Keratinocyte (primary cell): ENCODE data around the gene SIK3.

ENCODE experiments used
- CTCF ChIP-seq, 3 experiments: IDR thresholded peaks in 1 of 3; conservative IDR thresholded peaks in 1 of 3; optimal IDR thresholded peaks in 1 of 3; 2 replicates in 2 of 3; 3 replicates in 1 of 3; pipeline versions ENCODE3 to v1.5.1; 2011; ENCODE audit warnings: low read length in 3 of 3, mild to moderate bottlenecking in 3 of 3, moderate library complexity in 2 of 3, control low read depth in 1 of 3, inconsistent platforms in 1 of 3; ENCODE audit not compliant: insufficient read depth in 2 of 3; ENCODE audit errors: extremely low read depth in 1 of 3
- EZH2 ChIP-seq: IDR thresholded peaks from one replicate; pipeline ENCODE4 v1.6.1; 2012; ENCODE audit warnings: inconsistent platforms, mild to moderate bottlenecking, low read length, moderate library complexity

- TF ChIP-seq CTCF (optimal IDR thresholded peaks at IDR 0.05 in 1 of 3, IDR thresholded peaks at IDR 0.05 in 1 of 3, conservative IDR thresholded peaks at IDR 0.05 in 1 of 3; ENCODE audit: extremely low read depth in 1 of 3, insufficient read depth in 2 of 3, low read length in 3 of 3) = no peak
- TF ChIP-seq EZH2 = no peak
Measured at GRCh38 chr11:117071344-117071787, 26.9 kb downstream of the SIK3 start.
